GM19468 (cell line): ENCODE data around the gene NRIP3.
"Not testable (repeated sequence)": the region's sequence is repeated elsewhere in the genome, so short reads cannot be mapped to it uniquely, and the experiment has no call there.

Experiments used
- ATAC-seq: cut with Tn5 transposase; IDR thresholded peaks from one replicate; pipeline ENCODE4 v1.9.1; 2021; ENCODE audit warnings: mild to moderate bottlenecking, moderate library complexity, moderate number of reproducible peaks; ENCODE audit not compliant: unreplicated experiment; ENCODE audit errors: extremely low read depth

Gene NRIP3

DNA sequence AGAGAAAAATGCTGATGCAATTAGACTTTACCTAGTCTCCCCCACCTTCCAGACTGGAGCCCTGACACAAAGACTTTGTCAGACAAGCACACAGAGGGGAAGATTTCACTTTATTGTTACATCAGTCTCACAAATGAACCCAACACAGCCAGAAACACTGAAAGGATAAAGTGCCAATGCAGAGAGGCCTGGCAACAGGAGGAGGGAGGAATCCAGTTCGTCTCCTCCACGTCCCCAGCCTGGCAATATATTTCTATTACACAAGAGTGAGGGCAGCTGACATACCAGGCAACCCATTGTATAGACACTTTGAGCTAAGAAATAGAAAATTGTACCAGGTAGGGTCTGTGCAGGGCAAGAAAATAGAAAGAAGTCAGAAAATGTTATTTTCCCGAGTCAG is 23.3 kb downstream of the NRIP3 start:
- ATAC-seq = no peak

GRCh38 chr11:8979365-8979764 is 24.4 kb downstream of the NRIP3 start:
- ATAC-seq = not testable (repeated sequence)

DNA sequence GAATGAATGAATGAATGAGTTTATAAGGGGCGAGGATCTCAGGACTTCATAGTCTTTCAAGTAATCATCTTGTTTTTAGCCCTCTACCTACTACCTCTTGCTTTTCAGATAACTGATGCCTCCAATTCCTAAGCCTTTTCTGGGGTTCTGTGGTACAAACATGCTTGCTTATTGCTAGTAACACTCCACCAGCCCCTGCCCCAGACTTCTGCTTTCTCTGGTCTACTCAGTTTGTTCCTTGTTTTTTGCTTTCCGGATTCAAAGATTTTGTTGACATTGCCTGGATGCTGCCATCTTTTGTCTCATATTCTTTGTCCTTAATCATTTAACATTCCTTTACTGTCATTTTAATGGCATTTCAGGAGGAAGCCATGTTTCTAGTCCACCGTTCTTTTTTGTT is 30.7 kb downstream of the NRIP3 start:
- ATAC-seq = no peak

DNA sequence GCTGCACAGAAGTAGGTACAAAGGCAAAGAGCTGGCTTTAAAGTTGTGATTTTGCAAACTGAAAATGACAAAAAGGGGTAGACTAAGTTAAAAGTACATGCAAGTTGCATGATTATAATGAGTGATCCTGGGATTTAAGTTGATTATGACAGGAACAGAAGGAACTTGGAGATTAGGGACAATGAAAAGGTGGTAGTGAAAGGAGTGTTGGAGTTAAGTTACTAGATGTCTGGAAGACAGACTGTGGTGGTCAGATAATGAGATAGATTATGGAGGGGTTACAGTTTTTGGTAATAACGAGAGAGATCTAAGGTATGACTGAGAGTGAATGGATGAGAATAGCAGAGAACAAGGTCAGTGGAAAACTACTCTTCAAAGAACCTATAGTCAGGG is 31.9 kb downstream of the NRIP3 start:
- ATAC-seq = no peak

GRCh38 chr11:8971196-8971923 is 32.4 kb downstream of the NRIP3 start:
- ATAC-seq = no peak

DNA sequence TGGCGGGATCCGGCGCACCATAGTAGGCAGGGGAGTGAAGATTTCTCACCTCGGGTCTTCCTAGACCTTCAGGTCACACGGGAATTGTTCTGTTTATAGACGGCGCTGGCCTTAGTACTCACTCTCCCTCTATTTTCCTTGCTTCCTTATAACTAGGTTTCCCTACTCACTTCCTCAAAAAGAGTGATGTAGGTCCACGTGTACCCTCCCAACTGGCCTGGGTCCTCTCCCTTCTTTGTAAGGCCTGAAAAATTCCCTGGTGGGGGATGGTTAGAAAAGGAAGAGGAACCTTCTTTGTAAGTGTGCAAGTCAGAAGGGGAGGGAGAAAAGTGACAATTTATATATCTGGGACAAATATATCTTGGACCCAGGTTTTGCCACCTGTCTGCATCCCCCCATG is 36.6 kb downstream of the NRIP3 start:
- ATAC-seq = no peak

GRCh38 chr11:8964324-8965320 is 39.2 kb downstream of the NRIP3 start, which contains the start of gene TMEM9B:
TSS of gene TMEM9B (minus strand) at chr11:8964442. CDS start at chr11:8964313, 129 bp downstream.
- peak; percentile 84 for ATAC-seq

DNA sequence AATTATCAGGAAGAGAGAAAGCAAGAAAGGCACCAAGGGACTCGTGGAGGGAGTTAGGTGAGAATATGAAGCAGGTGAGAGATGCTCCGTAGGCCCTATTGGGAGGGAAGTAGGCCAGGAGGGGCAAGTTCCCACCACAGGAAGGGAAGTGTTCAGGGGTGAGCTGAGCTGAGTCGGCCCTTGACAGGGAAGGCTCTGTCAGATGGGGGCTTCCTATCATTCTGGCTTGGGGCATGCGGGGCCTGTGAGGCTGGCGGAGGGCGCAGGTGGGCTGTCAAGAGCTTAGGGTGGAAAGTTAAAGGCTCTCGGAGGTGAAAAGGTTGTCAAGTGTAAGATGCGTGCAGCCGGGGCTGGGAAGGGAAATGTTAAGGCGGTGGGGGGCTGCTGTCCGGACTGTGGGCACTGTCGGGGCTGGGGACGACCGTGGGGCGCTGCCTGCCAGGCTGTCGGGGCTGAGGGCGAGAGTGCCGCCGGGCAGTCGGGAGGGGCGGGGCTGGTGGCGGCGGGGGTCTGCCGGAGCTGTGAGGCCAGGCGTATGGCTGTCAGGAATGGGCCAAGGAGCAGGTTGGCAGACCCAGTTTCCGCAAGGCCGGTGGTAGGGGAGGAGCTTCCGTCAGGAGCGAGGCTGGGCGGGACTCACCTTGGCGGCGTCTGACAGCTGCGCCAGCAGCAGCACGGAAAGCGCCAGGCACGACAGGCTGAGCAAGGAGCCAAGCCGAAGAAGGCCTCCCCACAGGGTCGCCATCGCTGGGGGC is 40.1 kb downstream of the NRIP3 start:
- ATAC-seq = peak; percentile 50

DNA sequence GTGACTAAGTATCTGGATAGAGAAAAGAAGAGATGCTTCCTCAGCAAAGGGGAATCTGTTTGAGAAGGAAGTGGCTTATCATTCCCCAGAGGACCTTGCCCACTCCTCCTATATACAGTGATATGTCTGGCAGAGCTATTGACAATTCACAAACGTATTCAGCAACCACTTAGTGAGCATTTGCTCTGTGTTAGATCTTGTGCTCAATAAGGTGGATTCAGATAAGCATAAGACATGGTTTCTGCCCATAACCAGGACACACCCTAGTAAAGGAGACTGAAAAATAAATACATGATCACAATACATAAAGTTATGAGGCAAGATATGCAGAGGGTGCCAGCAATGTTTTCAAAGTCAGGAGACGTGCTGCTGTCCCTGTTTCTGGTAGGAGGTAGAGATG is 41.0 kb downstream of the NRIP3 start:
- ATAC-seq = no peak

DNA sequence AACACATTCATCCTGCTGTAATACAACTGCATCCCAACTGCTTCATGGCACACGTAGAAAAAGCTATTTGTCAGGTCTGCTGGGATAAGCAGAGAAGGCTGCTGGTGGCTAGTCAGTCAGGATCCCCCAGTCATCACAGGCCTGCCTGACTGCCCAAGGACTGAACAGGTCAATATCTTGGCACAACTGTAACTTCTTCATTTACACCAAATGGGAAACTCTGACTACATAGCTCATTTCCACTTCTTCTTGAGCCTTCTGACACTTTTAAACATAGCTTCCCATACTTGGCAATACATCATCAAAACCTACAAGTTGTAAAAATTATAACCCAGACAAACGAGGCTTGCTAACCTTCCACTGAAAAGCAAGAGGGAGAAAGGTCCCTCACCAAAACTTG is 42.4 kb downstream of the NRIP3 start:
- ATAC-seq = no peak

- no peak for ATAC-seq
Observed at GRCh38 chr11:8959546-8960166, 44.1 kb downstream of the NRIP3 start.

DNA sequence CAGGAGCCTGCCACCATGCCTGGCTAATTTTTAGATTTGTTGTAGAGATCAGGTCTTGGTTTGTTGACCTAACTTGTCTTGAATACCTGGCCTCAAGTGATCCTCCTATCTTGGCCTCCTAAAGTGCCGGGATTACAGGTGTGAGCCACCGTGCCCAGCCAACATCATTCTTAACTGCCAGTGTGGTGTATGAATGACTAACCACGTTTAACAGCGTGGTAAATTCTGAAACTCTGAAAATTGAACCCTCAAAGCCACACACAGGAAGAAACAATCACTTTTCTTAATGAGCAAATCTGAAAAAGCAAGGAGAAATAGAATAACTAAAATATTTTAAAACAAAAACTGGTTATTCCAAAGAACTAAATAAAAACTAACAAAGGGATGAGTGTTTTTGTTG is 46.9 kb downstream of the NRIP3 start:
- ATAC-seq = no peak

- no peak for ATAC-seq
Observed at GRCh38 chr11:8948886-8949285, 54.9 kb downstream of the NRIP3 start.

- no peak for ATAC-seq
Observed at GRCh38 chr11:8947230-8947943, 56.4 kb downstream of the NRIP3 start.

DNA sequence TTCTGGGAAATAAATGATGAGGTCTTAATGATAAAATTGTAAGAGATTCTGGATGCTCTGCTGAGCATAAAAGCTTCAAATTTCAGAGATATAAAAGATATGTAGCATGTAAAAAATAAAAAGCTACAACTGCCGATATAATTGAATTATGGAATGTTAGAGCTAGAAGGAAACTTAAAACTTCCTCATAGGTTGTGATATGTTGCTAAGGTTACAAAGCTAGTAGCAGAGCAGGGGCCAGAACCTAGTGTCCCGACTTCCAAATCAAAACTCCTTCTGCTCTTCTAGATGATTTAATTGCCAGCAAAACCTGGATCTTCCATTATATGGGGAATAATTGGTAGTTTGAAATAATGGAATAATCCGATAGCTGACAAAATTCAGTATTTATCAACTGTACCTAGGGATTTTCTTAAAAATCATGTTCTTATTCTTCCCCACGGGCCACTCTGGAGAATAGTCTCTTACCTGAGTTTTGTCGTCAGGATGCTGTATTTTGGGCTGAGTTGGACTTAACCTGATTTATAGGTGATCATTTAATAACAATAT is 61.2 kb downstream of the NRIP3 start, which contains the start of gene ASCL3:
Gene ASCL3, minus strand, starts transcription at position 499 of the 549 bp plus-strand sequence. CDS start 4,855 bp downstream, outside the sequence.
- no peak for ATAC-seq

GRCh38 chr11:8941341-8942103 is 62.3 kb downstream of the NRIP3 start:
- no peak for ATAC-seq

DNA sequence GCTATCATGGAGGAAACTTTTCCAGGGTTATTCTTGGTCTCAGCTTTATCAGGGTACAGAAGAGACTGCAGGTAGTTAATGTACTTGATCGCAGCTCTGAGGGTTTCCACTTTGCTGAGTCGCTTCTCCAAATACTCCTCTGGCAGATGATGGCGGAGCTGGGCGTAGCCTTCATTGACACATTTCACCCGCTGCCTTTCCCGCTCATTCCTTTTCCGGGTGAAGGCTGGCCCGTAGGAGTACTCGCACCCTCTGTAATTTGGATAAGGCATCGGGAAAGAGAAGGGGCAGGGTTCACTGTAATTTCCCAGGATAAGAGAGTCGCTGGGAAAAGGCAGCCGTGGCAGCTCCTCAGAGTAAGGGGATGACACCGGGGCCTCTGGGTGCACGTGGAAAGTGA is 66.1 kb downstream of the NRIP3 start:
- ATAC-seq = no peak

DNA sequence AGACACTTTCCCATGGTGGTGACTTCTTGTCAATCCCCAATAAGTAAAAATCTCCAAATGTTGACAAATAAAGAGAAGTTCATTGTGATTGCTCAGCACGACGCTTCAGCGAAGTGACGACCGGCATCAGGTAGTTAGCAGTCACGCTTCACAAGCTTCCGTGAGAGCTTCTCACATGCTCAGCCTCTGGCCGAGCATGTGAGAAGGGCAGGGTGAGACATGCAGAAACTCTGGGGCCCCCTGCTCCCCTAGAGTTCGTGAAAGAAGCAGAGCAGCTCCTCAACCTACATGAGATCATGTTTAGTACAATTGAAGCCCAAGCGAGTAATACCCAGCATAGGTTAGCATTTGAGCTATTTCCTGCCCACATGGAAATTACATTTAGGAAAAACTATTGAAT is 66.6 kb downstream of the NRIP3 start:
- no peak for ATAC-seq
